ENCODE measurements around the gene DYNC2H1. TPM values are rescaled to one million over a fixed set of nuclear protein-coding genes. Genes with fewer than 3 reads are reported as not detected.

DYNC2H1 gene
- 1 to 10 TPM; 1.4 to 1.9 TPM for total RNA-seq

GRCh38 chr11:103108933-103109817, at the start of gene DYNC2H1:
Gene DYNC2H1, plus strand, starts transcription at chr11:103109426. Its CDS starts 149 bp downstream, at chr11:103109575.
- Mint-ChIP-seq H3K36me3 (ENCODE audit: low read depth) (no peaks in the 10 kb centered on the region), H3K27me3 (peaks cover 5% of the 10 kb centered on the region), H3K4me3 (peak within 1 kb of the TSS; percentile 84), H3K27ac (peak within 1 kb of the TSS; percentile 68), H3K4me1 (peaks cover 11% of the 10 kb centered on the region), H3K9me3 (ENCODE audit: low read depth) (no peaks in the 10 kb centered on the region)
- POLR2A ChIA-PET: interaction anchor here (0.6 to 1.2 kb wide), 2 partner anchors 17 to 51 kb away, joined by 4 to 14 read pairs; partner anchors contain the start of gene DCUN1D5
- intact Hi-C loops (cut with DNase I, micrococcal nuclease): loop anchor here (1.0 kb wide), 2 partner anchors 17 to 73 kb away; partner anchors contain the start of gene DCUN1D5 (in 2 of the 2)
- CTCF ChIA-PET: interaction anchor here (0.6 to 3.7 kb wide), 13 partner anchors 8 to 497 kb away, joined by 3 to 40 read pairs (median 3); partner anchors contain the start of gene DCUN1D5
- ATAC-seq: peak; percentile 96
- peak; percentile 93 for DNase-seq

GRCh38 chr11:103061656-103062055, 47.6 kb upstream of the DYNC2H1 start:
- H3K4me3 Mint-ChIP-seq: no peak overlapping the region
- intact Hi-C loops (cut with DNase I, micrococcal nuclease): loop anchor here in 1 of 2 experiments (2.0 kb wide), 1 partner anchor 13 kb away; no protein-coding TSS in a partner anchor
- H3K9me3 Mint-ChIP-seq (ENCODE audit: low read depth): no peaks in the 10 kb centered on the region
- DNase-seq (no peak), ATAC-seq (no peak)
- H3K36me3 Mint-ChIP-seq (ENCODE audit: low read depth): peaks cover 26% of the 10 kb centered on the region
- H3K27me3 Mint-ChIP-seq: no peaks in the 10 kb centered on the region
- ChIA-PET CTCF (interaction anchor here (1.4 kb wide), 1 partner anchor 26 kb away, joined by 4 read pairs; no protein-coding TSS in a partner anchor), POLR2A (no interaction called here)
- no peaks in the 10 kb centered on the region for H3K4me1 Mint-ChIP-seq
- no peak overlapping the region for H3K27ac Mint-ChIP-seq

GRCh38 chr11:103067118-103067517, 42.1 kb upstream of the DYNC2H1 start:
- intact Hi-C loops (cut with DNase I, micrococcal nuclease): no loop called here
- ATAC-seq (no peak), DNase-seq (no peak)
- no peaks in the 10 kb centered on the region for H3K9me3 Mint-ChIP-seq (ENCODE audit: low read depth)
- H3K36me3 Mint-ChIP-seq (ENCODE audit: low read depth): peaks cover 41% of the 10 kb centered on the region
- ChIA-PET POLR2A (no interaction called here), CTCF (no interaction called here)
- H3K27me3 Mint-ChIP-seq: no peaks in the 10 kb centered on the region
- H3K27ac Mint-ChIP-seq: no peak overlapping the region
- H3K4me1 Mint-ChIP-seq: peaks cover 38% of the 10 kb centered on the region
- H3K4me3 Mint-ChIP-seq: no peak overlapping the region

GRCh38 chr11:103069367-103069766, 39.9 kb upstream of the DYNC2H1 start:
- peaks cover 53% of the 10 kb centered on the region for H3K36me3 Mint-ChIP-seq (ENCODE audit: low read depth)
- CTCF ChIA-PET: no interaction called here
- DNase-seq (no peak), ATAC-seq (no peak)
- peaks cover 40% of the 10 kb centered on the region for H3K4me1 Mint-ChIP-seq
- H3K27me3 Mint-ChIP-seq: no peaks in the 10 kb centered on the region
- H3K4me3 Mint-ChIP-seq: no peak overlapping the region
- POLR2A ChIA-PET: no interaction called here
- H3K9me3 Mint-ChIP-seq (ENCODE audit: low read depth): no peaks in the 10 kb centered on the region
- intact Hi-C loops (cut with DNase I, micrococcal nuclease): no loop called here
- H3K27ac Mint-ChIP-seq: peak overlapping the region; percentile 2

- intact Hi-C loops (cut with DNase I, micrococcal nuclease): no loop called here
- ChIA-PET POLR2A (no interaction called here), CTCF (no interaction called here)
- no peaks in the 10 kb centered on the region for H3K9me3 Mint-ChIP-seq (ENCODE audit: low read depth)
- H3K36me3 Mint-ChIP-seq (ENCODE audit: low read depth): peaks cover 60% of the 10 kb centered on the region
- H3K4me1 Mint-ChIP-seq: peaks cover 40% of the 10 kb centered on the region
- peak overlapping the region; percentile 56 for H3K27ac Mint-ChIP-seq
- no peaks in the 10 kb centered on the region for H3K27me3 Mint-ChIP-seq
- H3K4me3 Mint-ChIP-seq: peak overlapping the region; percentile 30
- DNase-seq: no peak
- ATAC-seq: peak; percentile 44
Observed at GRCh38 chr11:103070142-103070541, 39.1 kb upstream of the DYNC2H1 start.

GRCh38 chr11:103071008-103071407, 38.2 kb upstream of the DYNC2H1 start:
- peak overlapping the region; percentile 67 for H3K27ac Mint-ChIP-seq
- CTCF ChIA-PET: no interaction called here
- POLR2A ChIA-PET: no interaction called here
- H3K4me3 Mint-ChIP-seq: no peak overlapping the region
- H3K36me3 Mint-ChIP-seq (ENCODE audit: low read depth): peaks cover 65% of the 10 kb centered on the region
- H3K9me3 Mint-ChIP-seq (ENCODE audit: low read depth): no peaks in the 10 kb centered on the region
- peaks cover 40% of the 10 kb centered on the region for H3K4me1 Mint-ChIP-seq
- H3K27me3 Mint-ChIP-seq: no peaks in the 10 kb centered on the region
- ATAC-seq (no peak), DNase-seq (no peak)
- intact Hi-C loops (cut with DNase I, micrococcal nuclease): no loop called here

GRCh38 chr11:103076361-103076760, 32.9 kb upstream of the DYNC2H1 start:
- intact Hi-C loops (cut with DNase I, micrococcal nuclease): no loop called here
- DNase-seq: no peak
- Mint-ChIP-seq H3K9me3 (ENCODE audit: low read depth) (no peaks in the 10 kb centered on the region), H3K4me3 (no peak overlapping the region), H3K27ac (no peak overlapping the region), H3K4me1 (peaks cover 2% of the 10 kb centered on the region), H3K27me3 (no peaks in the 10 kb centered on the region), H3K36me3 (ENCODE audit: low read depth) (peaks cover 74% of the 10 kb centered on the region)
- no peak for ATAC-seq
- ChIA-PET CTCF (interaction anchor here (1.0 kb wide), 1 partner anchor 14 kb away, joined by 3 read pairs; no protein-coding TSS in a partner anchor), POLR2A (no interaction called here)

GRCh38 chr11:103077554-103077953, 31.7 kb upstream of the DYNC2H1 start:
- ATAC-seq (no peak), DNase-seq (no peak)
- intact Hi-C loops (cut with DNase I, micrococcal nuclease): no loop called here
- Mint-ChIP-seq H3K36me3 (ENCODE audit: low read depth) (peaks cover 75% of the 10 kb centered on the region), H3K4me3 (no peak overlapping the region), H3K27me3 (no peaks in the 10 kb centered on the region), H3K27ac (no peak overlapping the region), H3K9me3 (ENCODE audit: low read depth) (no peaks in the 10 kb centered on the region), H3K4me1 (no peaks in the 10 kb centered on the region)
- POLR2A ChIA-PET: no interaction called here
- CTCF ChIA-PET: interaction anchor here (0.6 kb wide), 1 partner anchor 12 kb away, joined by 5 read pairs; no protein-coding TSS in a partner anchor

- no peaks in the 10 kb centered on the region for H3K9me3 Mint-ChIP-seq (ENCODE audit: low read depth)
- DNase-seq (no peak), ATAC-seq (no peak)
- H3K4me3 Mint-ChIP-seq: no peak overlapping the region
- no peaks in the 10 kb centered on the region for H3K27me3 Mint-ChIP-seq
- H3K4me1 Mint-ChIP-seq: no peaks in the 10 kb centered on the region
- ChIA-PET CTCF (no interaction called here), POLR2A (no interaction called here)
- intact Hi-C loops (cut with DNase I, micrococcal nuclease): no loop called here
- no peak overlapping the region for H3K27ac Mint-ChIP-seq
- H3K36me3 Mint-ChIP-seq (ENCODE audit: low read depth): peaks cover 68% of the 10 kb centered on the region
Observed at GRCh38 chr11:103078710-103079109, 30.5 kb upstream of the DYNC2H1 start.

GRCh38 chr11:103079833-103080232, 29.4 kb upstream of the DYNC2H1 start:
- no peaks in the 10 kb centered on the region for H3K27me3 Mint-ChIP-seq
- ATAC-seq (no peak), DNase-seq (no peak)
- H3K27ac Mint-ChIP-seq: no peak overlapping the region
- no peaks in the 10 kb centered on the region for H3K4me1 Mint-ChIP-seq
- intact Hi-C loops (cut with DNase I, micrococcal nuclease): no loop called here
- CTCF ChIA-PET: no interaction called here
- H3K4me3 Mint-ChIP-seq: no peak overlapping the region
- H3K9me3 Mint-ChIP-seq (ENCODE audit: low read depth): no peaks in the 10 kb centered on the region
- POLR2A ChIA-PET: no interaction called here
- H3K36me3 Mint-ChIP-seq (ENCODE audit: low read depth): peaks cover 61% of the 10 kb centered on the region

- DNase-seq: no peak
- Mint-ChIP-seq H3K4me1 (peaks cover 25% of the 10 kb centered on the region), H3K36me3 (ENCODE audit: low read depth) (peaks cover 37% of the 10 kb centered on the region), H3K9me3 (ENCODE audit: low read depth) (no peaks in the 10 kb centered on the region), H3K27ac (no peak overlapping the region), H3K4me3 (no peak overlapping the region), H3K27me3 (no peaks in the 10 kb centered on the region)
- intact Hi-C loops (cut with DNase I, micrococcal nuclease): no loop called here
- CTCF ChIA-PET: interaction anchor here (1.8 kb wide), 1 partner anchor 24 kb away, joined by 4 read pairs; the partner anchor contains the start of gene DYNC2H1
- ATAC-seq: no peak
- POLR2A ChIA-PET: no interaction called here
Observed at GRCh38 chr11:103085758-103086365, 23.4 kb upstream of the DYNC2H1 start.

All from activated CD4-positive, alpha-beta T cell treated with anti-CD3 and anti-CD28 coated beads for 36 hours (primary cell).